ENCODE measurements around the gene SEPTIN10.

Gene SEPTIN10

GRCh38 chr2:109554758-109555157, 59.0 kb downstream of the SEPTIN10 start:
- ChIA-PET POLR2A (ENCODE audit: low non-redundant PET) (no interaction called here), CTCF (interaction anchor here (1.3 kb wide), 1 partner anchor 8 kb away, joined by 6 read pairs; no protein-coding TSS in a partner anchor)
- no peak overlapping the region for H3K27ac ChIP-seq
- no peak for DNase-seq (ENCODE audit: low spot score)
- TF ChIP-seq, protein P1, sequence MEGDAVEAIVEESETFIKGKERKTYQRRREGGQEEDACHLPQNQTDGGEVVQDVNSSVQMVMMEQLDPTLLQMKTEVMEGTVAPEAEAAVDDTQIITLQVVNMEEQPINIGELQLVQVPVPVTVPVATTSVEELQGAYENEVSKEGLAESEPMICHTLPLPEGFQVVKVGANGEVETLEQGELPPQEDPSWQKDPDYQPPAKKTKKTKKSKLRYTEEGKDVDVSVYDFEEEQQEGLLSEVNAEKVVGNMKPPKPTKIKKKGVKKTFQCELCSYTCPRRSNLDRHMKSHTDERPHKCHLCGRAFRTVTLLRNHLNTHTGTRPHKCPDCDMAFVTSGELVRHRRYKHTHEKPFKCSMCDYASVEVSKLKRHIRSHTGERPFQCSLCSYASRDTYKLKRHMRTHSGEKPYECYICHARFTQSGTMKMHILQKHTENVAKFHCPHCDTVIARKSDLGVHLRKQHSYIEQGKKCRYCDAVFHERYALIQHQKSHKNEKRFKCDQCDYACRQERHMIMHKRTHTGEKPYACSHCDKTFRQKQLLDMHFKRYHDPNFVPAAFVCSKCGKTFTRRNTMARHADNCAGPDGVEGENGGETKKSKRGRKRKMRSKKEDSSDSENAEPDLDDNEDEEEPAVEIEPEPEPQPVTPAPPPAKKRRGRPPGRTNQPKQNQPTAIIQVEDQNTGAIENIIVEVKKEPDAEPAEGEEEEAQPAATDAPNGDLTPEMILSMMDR (conservative IDR thresholded peaks at IDR 0.05; ENCODE audit: low read depth) = no peak

- no peak for DNase-seq (ENCODE audit: low spot score)
- TF ChIP-seq, protein P1 (conservative IDR thresholded peaks at IDR 0.05; ENCODE audit: low read depth) = no peak
- H3K27ac ChIP-seq = no peak overlapping the region
- ChIA-PET POLR2A (ENCODE audit: low non-redundant PET) (no interaction called here), CTCF (interaction anchor here (1.3 to 5.3 kb wide), 2 partner anchors 165 to 187 kb away, joined by 3 to 51 read pairs; no protein-coding TSS in a partner anchor)
These were observed 64.7 kb downstream of the SEPTIN10 start for GRCh38 chr2:109549016-109549590.

- H3K27ac ChIP-seq = no peak overlapping the region
- DNase-seq (ENCODE audit: low spot score) = no peak
- POLR2A ChIA-PET (ENCODE audit: low non-redundant PET) = interaction anchor here (0.9 kb wide), 1 partner anchor 156 kb away, joined by 3 read pairs; no protein-coding TSS in a partner anchor
- TF ChIP-seq, protein P1 (conservative IDR thresholded peaks at IDR 0.05; ENCODE audit: low read depth) = no peak
- CTCF ChIA-PET = interaction anchor here (0.6 to 5.3 kb wide), 4 partner anchors 116 to 188 kb away, joined by 3 to 51 read pairs (median 17); no protein-coding TSS in a partner anchor
These were observed 66.5 kb downstream of the SEPTIN10 start for GRCh38 chr2:109547280-109547679.

- DNase-seq (ENCODE audit: low spot score) = peak; percentile 58
- CTCF ChIA-PET = interaction anchor here (0.5 to 5.3 kb wide), 20 partner anchors 9 to 1115 kb away, joined by 3 to 51 read pairs (median 4); no protein-coding TSS in a partner anchor
- H3K27ac ChIP-seq = no peak overlapping the region
- TF ChIP-seq, protein P1 (conservative IDR thresholded peaks at IDR 0.05; ENCODE audit: low read depth) = peak; percentile 98
- POLR2A ChIA-PET (ENCODE audit: low non-redundant PET) = no interaction called here
These were observed 67.7 kb downstream of the SEPTIN10 start for GRCh38 chr2:109545828-109546713.

DNA sequence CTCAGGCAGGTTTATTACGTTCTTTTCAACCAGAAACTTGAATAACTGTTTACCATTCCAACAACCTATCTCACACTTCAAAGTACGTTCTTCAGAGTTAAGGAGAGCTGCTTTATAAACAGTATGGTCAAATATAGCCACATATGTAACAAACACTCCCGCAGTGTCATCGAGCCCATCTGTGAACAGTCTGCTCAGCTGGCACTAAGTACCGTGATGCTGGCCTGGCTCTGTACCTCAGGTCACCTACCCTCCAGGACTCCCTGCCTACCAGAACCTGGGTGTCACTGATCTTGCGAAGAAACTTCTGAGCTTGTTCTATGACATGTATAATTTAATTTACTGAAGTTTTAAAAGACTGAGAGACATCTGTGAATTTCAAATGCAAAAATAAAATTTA, 71.4 kb downstream of the SEPTIN10 start:
- no peak overlapping the region for H3K27ac ChIP-seq
- ChIA-PET CTCF (interaction anchor here (1.0 to 2.1 kb wide), 2 partner anchors 173 to 194 kb away, joined by 3 to 9 read pairs; no protein-coding TSS in a partner anchor), POLR2A (ENCODE audit: low non-redundant PET) (no interaction called here)
- TF ChIP-seq, protein P1 (conservative IDR thresholded peaks at IDR 0.05; ENCODE audit: low read depth) = no peak
- no peak for DNase-seq (ENCODE audit: low spot score)

- TF ChIP-seq, protein P1 (conservative IDR thresholded peaks at IDR 0.05; ENCODE audit: low read depth) = no peak
- no peak overlapping the region for H3K27ac ChIP-seq
- no peak for DNase-seq (ENCODE audit: low spot score)
- CTCF ChIA-PET = no interaction called here
- POLR2A ChIA-PET (ENCODE audit: low non-redundant PET) = no interaction called here
These were observed 75.2 kb downstream of the SEPTIN10 start for GRCh38 chr2:109538546-109538945.

Data from RWPE1 (cell line).